Measurements from ENCODE around the gene GADD45GIP1.
"Not testable (repeated sequence)": the region's sequence is repeated elsewhere in the genome, so short reads cannot be mapped to it uniquely, and the experiment has no call there.

The GADD45GIP1 gene

DNA sequence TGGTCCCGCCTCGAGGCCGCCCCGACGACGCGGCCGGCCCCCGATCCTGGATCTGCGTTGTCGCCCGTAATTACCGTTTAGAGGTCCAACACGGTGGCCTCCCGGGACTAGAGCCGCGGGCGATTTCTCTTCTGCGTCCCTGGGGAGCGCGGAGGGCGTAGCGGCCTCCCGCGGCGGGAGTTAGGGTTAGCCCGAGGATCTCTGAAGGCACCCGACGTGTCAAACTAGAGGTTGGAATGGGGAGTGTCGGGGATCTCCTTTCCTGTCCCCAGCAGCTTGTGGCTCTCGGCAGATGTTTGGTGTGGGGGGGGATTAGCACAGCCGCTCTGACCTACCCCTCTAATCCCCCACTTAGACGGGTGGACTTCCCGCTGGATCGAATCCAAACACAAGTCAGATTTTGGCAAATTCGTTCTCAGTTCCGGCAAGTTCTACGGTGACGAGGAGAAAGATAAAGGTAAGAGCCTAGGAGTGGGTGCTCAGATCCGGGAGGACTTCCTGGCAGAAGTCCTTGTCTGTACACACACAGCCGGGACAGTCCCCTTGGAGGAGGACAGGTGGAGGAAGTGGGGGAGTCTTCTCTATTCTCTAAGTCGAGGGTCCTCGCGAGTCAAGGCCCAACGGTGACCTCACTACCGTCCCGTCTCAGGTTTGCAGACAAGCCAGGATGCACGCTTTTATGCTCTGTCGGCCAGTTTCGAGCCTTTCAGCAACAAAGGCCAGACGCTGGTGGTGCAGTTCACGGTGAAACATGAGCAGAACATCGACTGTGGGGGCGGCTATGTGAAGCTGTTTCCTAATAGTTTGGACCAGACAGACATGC is 18.0 kb downstream of the GADD45GIP1 start:
- DNase-seq = no peak

- peak; percentile 99 for DNase-seq
These were observed 18.9 kb downstream of the GADD45GIP1 start, which contains the start of gene CALR for GRCh38 chr19:12937927-12938778. CALR (plus strand) TSS chr19:12938609; CDS start chr19:12938680, 71 bp downstream.

- peak; percentile 91 for DNase-seq
These were observed 19.7 kb downstream of the GADD45GIP1 start for GRCh38 chr19:12937093-12937926.

GRCh38 chr19:12936582-12936981 is 20.4 kb downstream of the GADD45GIP1 start:
- DNase-seq = peak; percentile 44

DNA sequence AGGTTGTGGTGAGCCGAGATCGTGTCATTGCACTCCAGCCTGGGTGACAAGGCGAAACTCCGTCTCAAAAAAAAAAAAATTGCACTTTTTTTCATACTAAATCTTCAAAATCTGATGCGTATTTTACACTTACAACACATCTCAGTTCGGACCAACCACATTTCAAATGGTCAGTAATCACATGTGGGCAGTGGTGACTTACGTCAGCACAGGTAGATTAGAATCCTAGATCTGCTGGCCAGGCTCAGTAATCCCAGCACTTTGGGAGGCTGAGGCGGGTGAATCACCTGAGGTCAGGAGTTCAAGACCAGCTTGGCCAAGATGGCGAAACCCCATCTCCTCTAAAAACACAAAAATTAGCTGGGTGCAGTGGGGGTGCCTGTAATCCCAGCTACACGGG is 22.0 kb downstream of the GADD45GIP1 start:
- DNase-seq = no peak

DNA sequence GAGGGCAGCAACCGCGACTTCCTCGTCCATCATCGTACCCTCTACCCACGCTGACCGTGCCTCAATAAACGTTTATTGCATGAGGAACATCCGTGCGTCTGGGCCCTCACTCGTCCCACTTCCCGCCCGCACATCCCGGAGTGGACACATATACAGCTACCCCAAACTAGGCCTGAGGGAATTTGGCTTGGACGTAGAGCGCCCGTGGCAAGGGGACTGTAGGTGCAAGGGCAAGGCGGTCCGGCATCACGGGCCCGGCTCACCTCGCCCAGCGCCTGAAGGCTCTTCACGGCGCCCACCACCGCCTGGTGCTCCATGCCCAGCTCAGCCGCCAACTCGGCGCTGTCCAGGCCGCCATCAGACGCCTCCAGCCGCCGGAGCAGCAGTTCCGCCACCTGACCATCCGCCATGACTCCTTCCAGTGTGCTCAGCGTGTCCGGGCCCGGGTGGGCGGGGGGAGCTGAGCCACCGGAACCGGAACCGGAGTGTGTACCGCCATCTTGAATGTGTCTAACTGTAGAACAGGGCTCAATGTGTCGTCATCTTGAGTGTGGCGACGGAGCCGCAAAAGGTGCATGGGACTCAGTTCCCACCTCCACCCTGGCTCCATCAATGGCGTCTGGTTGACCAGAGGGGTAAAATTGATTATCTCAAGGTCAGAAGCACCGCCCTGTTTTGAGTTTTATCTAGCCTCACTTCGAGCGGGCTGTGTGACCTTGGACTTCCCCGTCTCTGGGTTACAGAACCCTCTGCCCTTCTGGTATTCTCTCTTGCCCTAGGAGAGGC is 23.5 kb downstream of the GADD45GIP1 start, which contains the start of gene FARSA:
Gene FARSA, minus strand, starts transcription at position 425 of the 786 bp plus-strand sequence. Its CDS starts 15 bp downstream, at position 410.
- peak; percentile 88 for DNase-seq

DNA sequence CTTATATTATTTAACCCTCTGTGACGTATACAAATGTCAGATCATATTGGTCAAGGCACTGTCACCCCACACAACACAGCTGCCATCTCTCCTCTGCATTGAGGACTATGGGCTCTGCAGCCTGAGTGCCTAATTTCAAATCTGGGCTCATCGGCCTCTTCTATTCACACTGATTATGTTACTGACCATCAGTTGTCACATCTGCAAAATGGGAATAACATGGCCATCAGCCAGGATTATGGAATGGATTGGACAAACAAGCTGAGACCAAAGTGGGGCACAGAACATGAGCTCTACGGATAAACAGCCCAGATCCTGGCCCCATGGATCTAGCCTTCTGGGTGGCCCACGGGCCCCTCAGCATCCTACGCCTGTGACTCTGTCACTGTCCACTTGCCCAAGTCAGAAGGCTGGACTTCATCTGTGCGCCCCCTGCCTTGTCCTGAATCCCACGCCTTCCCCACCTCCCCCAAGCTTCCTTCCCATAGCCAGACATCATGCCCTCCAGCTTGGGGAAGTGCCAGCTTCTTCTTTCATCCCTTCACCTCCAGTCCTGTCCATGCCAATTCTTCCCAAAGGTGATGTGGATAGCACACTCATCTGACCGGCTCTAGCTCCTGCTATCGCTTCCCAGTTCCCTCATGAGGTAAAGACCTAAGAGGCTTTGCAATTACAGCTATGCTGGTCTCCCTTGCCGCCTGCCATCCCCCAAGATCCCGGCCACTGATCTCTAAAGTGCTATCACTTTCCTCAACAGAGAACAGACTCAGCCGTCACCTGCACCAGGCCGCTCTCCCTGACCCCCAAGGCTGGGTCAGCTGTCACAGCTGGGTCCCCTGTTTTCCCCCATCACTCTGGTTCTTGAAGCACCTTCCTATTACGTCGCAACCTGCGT is 24.4 kb downstream of the GADD45GIP1 start:
- no peak for DNase-seq

GRCh38 chr19:12930002-12930645 is 26.9 kb downstream of the GADD45GIP1 start:
- no peak for DNase-seq

DNA sequence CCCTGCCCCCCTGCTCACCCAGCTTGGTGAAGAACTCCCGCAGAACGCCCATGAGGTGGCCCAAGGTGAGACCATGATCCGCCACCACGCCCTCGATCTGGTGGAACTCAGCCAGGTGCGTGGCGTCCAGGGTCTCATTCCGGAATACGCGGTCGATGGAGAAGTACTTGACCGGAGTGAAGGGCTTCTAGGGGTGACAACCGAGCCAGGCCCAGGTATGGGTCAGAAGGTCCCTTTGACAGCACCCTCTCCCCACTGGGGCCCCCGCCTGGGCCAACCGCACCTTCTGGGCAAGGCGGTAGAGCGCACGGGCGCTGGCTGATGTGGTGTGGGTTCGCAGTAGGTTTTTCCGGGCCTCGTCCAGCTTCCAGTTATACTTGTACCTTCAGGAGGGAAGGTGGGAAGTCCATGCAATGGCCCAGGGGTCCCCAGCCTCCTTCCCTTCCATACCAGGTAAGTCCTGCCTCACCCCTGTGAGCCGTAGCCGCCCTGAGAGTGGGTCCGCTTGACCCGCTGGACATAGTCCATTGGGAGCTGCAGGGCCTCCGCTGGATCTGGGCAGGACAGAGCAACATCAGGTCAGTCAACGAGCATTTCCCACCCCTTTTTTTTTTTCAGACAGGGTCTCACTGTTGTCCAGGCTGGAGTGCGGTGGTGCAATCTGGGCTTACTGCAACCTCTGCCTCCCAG is 32.3 kb downstream of the GADD45GIP1 start:
- no peak for DNase-seq

DNA sequence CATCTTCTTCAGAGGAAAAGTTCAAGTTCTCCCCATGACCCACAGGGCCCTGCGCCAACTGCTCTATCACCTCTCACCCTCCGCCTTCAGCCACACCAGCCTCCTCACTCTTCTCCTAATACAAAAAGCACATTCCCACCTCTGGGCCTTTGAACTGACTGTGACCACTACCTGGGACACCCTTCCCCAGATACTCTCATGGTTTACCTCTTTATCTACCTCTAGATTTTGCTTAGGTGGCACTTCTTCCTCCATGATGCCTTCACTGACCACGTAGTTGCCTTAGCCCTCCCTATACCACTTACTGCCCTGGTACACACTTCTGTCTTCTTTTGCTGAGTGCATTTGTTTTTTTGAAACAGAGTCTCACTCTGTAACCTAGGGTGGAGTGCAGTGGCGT is 34.1 kb downstream of the GADD45GIP1 start:
- DNase-seq = no peak

GRCh38 chr19:12921047-12921446 is 36.0 kb downstream of the GADD45GIP1 start:
- DNase-seq = no peak

DNA sequence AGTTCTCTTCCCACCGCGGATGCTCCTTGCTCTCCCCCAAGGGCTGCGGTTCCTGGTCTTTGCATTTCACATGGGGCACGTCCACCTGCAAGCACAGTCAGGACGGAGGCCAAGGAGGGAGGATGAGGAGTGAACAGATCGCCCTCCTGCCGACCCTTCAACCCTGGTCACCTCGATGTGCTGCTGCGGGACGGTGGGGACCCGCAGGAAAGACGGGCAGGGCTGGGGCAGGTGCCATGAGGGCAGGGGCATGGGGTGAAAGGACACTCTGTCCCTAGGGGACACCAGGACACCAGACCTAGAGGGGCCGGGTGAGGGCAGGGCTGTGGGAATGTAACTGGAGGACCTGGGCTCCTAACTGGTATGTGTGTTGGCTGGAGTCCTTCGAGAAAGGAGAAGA is 38.8 kb downstream of the GADD45GIP1 start:
- no peak for DNase-seq

GRCh38 chr19:12915860-12916259 is 41.2 kb downstream of the GADD45GIP1 start:
- not testable (repeated sequence) for DNase-seq

DNA sequence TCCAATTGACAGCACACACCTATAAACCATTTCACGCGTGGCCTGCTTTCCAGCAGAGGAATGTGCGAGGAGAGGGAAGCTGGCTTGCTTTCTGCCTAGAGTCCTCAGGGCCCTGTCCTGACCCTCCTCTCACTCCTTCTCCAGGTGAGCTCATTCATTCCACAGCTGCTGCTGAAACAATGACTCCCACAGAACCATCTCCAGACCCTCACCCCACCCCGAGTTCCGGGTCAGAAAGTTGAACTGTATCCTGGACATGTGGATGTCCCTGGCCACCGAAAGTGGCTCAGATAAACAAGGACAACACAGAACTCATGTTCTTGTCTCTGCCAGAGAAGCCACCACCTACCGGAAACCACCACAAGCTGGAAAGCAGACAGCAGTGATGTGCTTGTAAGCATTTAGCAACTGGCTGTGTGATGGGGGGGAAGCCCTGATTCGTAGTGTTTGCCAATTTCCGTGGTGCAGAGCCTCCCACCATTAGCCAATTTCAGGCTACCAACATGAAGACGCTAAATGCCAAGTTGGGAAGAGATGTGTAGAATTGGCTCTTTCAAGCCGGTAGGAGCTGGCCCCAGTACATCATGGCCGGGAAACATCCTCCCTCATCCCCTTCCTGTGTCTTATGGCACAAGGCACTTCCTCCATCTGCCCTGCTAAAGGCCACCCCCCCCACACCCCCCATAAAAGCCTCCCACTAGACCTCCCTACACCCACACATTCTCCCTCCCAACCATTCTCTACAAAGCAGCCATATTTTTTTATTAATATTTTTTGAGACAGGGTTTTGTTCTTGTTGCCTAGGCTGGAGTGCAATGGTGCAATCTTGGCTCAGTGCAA is 43.0 kb downstream of the GADD45GIP1 start:
- DNase-seq = peak; percentile 60

DNA sequence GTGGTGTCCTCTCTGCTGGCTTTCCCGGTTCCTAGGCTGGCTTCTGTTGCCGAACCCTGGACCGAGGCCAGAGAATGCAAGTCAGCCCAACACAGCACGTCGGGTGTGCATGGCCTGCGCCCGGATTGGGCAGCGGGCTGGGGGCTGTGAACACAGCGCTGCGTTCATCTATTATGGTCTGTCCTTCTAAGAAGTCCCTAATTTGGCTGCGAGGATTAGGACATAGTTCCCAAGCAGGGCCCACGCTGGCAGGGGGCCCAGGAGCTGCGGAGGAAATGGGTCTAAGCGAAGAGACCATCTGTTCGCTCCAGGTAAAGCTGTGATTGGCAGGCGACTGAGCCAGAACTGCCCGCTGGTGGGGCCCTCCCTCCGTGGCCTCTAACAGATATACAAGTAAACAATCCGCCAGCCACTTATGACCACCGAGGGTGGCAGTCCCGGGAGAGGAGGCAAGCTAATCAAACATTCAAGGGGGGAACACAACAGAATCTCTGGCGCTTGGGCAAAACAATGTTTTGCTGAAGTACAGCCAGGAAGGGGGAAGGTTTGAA is 43.9 kb downstream of the GADD45GIP1 start:
- DNase-seq = peak; percentile 100

DNA sequence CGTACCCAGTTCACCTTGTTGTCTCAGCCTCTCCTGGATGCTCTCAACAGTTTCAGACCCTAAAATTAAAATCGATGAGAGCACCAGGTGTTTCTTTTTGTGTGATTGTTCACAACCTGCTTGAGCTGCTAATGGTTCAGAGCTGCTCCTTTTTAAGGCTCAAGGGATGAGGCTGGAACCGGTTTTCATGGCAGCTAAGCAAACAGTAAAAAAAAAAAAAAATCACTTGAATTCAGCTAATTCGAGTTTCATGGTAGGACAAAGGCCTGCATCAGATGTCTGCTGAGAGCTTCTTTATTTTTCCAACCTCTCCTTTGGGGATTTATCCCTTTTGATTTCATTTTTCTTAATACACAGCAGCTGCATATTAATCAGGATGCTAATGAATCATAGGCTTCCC is 44.5 kb downstream of the GADD45GIP1 start:
- DNase-seq = peak; percentile 97

- DNase-seq = no peak
These were observed 49.9 kb downstream of the GADD45GIP1 start for GRCh38 chr19:12907166-12907565.

Data from NCI-H1092 treated with DMSO at 0.1 percent for 48 hours (cell line).